Activated T-cell treated with anti-CD3 and anti-CD28 coated beads for 24 hours (primary cell): Measurements from ENCODE around the gene ARFGAP1.
"Not testable (repeated sequence)": the region's sequence is repeated elsewhere in the genome, so short reads cannot be mapped to it uniquely, and the experiment has no call there.

Experiments used
- DNase-seq: peaks from one replicate; pipeline ENCODE4 v3.0.0-alpha.2; 2020; ENCODE audit warnings: low read depth

ARFGAP1 gene

DNA sequence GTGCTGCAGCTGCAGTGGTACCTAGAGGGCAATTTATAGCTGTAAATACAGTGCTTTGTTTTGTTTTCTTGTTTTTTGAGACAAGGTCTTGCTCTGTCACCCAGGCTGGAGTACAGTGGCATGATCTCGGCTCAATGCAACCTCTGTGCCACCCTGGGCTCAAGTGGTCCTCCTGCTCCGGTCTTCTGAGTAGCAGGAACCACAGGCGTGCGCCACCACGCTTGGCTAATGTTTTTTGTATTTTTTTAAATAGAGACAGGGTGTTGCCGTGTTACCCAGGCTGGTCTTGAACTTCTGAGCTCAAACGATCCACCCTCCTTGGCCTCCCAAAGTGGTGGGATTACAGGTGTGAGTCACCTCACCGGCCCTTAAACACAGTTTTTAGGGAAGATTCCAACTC lies 61.7 kb downstream of the ARFGAP1 start:
- DNase-seq: no peak

- DNase-seq: not testable (repeated sequence)
These were observed 62.4 kb downstream of the ARFGAP1 start for GRCh38 chr20:63335060-63335459.

DNA sequence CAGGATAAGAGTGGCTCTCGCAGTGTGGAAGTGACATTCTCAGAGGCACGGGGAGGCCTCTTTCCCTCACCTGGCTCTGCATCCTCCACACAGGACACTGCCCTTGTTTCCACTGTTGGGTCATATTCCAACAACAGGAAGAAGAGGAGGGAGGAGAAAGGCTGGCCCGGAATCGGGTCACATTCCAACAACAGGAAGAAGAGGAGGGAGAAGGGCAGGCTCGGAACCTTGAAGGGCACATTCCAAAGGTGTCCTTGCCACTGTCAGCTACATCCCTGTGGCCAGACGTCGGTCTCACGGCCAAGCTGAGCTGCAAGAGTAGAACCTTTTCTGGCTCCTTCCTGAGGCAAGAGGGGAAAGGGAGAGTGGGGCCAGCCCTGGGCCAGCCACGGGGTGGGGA lies 63.1 kb downstream of the ARFGAP1 start:
- DNase-seq: no peak

GRCh38 chr20:63336232-63336752 lies 63.7 kb downstream of the ARFGAP1 start:
- no peak for DNase-seq

DNA sequence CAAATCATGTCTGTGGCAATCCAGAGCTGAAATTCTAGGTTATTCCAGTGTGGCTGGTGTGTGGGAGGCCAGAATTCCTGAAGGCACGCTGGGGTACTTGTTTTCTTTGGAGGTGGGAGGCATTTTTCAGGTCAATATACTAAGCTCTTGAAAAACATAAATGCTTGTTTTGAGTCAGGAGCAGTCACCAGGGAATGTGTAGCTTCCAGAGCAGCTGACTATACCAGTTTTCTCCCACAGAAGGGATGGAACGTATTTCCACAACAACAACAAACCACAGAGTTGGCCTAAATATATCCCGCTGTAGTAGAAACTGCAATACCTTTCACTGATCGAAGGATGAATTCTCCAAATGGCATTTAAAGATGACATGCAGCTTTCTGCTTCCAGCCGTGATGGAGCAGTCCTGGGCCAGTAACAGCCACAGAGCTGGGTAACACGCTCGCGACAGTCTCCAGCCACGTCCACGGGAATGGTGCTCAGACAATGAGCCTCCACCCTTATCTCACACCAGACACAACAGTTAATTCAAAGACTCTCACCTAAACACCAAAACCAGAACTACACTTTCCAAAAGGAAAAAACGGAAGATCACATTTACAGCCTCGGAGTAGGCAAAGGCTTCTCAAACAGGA lies 65.3 kb downstream of the ARFGAP1 start:
- DNase-seq: no peak
